GM18511 (cell line): ENCODE data around the gene FAM222A.

ENCODE experiments used
- ATAC-seq: cut with Tn5 transposase; IDR thresholded peaks from one replicate; pipeline ENCODE4 v1.9.1; 2021; ENCODE audit warnings: mild to moderate bottlenecking, moderate library complexity; ENCODE audit not compliant: unreplicated experiment

The FAM222A gene

GRCh38 chr12:109818253-109818652 lies 104.6 kb downstream of the FAM222A start:
- ATAC-seq: no peak

GRCh38 chr12:109818905-109819500 lies 105.4 kb downstream of the FAM222A start:
- no peak for ATAC-seq
